Dendritic cell treated with granulocyte-macrophage colony-stimulating factor and Interleukin-4, amounts not matched to agents 40 ng/mL and 50 ng/mL, for 4 days (primary cell): ENCODE measurements around the gene MYLK.

Experiments
- H3K27ac Mint-ChIP-seq: one replicate; pipeline ENCODE4 v1.8.0; 2022; ENCODE audit warnings: mild to moderate bottlenecking, mixed read lengths
- H3K27me3 Mint-ChIP-seq: one replicate; pipeline ENCODE4 v1.8.0; 2022; ENCODE audit warnings: mild to moderate bottlenecking, mixed read lengths
- H3K36me3 Mint-ChIP-seq: one replicate; pipeline ENCODE4 v1.8.0; 2022; ENCODE audit warnings: low read depth, mixed read lengths
- H3K4me1 Mint-ChIP-seq: one replicate; pipeline ENCODE4 v1.8.0; 2022; ENCODE audit warnings: low read depth, mixed read lengths
- H3K4me3 Mint-ChIP-seq: one replicate; pipeline ENCODE4 v1.8.0; 2022; ENCODE audit warnings: mild to moderate bottlenecking, moderate library complexity, mixed read lengths
- H3K9me3 Mint-ChIP-seq: one replicate; pipeline ENCODE4 v1.8.0; 2022; ENCODE audit warnings: mixed read lengths
- intact Hi-C: fragments of 100-400 bp; cut with micrococcal nuclease; formaldehyde crosslinking; loops from one replicate; pipeline ENCODE4 v1.15.0; 2022

The MYLK gene

DNA sequence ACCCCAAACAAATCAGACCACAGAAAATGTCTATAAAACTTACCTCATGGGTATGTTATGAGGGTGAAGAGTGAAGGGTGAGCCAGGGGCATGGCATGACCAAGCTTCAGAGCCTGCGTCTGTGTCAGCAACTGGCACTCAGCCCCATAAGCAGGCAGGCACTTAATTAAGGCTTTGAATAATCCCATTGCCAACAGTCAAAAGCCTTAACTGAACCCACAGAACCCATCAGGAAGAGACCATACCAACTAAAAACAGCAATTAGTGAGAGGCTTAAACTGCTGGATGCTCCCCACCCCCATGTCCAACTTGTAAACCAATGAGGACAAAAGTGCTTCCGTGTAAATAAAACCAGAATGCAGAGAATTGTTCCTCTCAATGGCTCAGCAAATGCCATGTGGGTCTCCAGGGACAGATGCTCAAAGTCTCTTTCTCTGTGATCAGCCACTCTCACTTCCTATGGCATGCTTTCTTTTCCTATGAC is 126.0 kb downstream of the MYLK start:
- Mint-ChIP-seq H3K9me3 (no peaks in the 10 kb centered on the region), H3K27ac (peak overlapping the region; percentile 47), H3K36me3 (no peaks in the 10 kb centered on the region), H3K27me3 (peaks cover 1% of the 10 kb centered on the region), H3K4me1 (peaks cover 21% of the 10 kb centered on the region), H3K4me3 (no peak overlapping the region)
- intact Hi-C loops: no loop called here

DNA sequence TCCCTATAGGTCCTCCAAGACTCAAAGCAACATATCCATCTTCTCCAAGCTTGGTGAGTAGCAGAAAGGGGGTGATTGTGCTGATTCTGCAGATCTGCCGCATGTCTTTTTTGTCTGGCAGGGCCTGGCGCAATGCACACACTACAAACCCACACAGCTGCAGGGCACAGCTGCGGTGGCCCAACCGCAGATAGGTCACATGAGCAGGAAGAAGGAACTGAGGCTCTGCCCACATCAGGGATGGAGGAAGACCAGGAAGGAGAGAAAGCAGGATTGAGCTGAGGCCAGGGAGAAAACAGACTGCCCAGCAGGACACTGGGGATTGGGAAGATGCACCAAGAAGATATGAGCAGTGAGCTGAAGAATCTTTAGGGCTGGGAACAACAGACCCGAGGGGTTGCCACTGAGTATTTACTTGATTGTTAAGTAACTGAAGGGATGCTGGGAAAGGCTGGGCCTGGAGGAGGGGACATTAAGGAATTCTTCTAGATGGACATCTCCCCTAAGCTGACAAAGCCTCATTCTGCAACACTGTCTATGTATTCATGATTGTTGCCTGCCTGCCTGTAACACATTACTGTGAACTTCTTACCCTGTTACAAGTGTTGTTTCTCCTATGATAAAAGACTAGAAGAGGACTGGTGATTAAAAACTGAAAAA is 126.7 kb downstream of the MYLK start:
- H3K27me3 Mint-ChIP-seq: peaks cover 1% of the 10 kb centered on the region
- H3K27ac Mint-ChIP-seq: peak overlapping the region; percentile 47
- H3K4me1 Mint-ChIP-seq: peaks cover 21% of the 10 kb centered on the region
- peak overlapping the region; percentile 14 for H3K4me3 Mint-ChIP-seq
- intact Hi-C loops: no loop called here
- no peaks in the 10 kb centered on the region for H3K36me3 Mint-ChIP-seq
- no peaks in the 10 kb centered on the region for H3K9me3 Mint-ChIP-seq

DNA sequence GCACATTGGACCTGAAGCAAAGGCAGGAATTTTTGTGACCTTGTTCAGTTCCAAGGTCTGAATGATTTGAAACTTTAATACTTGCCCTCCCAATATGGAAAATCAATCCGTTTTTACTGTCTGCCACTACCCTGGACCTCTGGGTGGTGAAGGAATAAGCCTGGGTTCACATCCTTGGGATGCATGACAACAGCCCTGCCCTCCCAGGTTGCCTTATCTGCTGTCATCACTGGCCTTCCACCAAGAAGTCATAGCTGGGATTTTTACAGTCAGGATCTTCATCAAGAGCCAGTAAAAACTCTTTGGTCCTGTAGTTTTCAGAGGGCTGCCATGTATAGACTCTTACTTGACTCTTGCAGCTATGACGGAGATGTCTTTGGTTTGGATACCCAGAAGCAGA is 128.6 kb downstream of the MYLK start:
- intact Hi-C loops: no loop called here
- Mint-ChIP-seq H3K9me3 (no peaks in the 10 kb centered on the region), H3K4me1 (peaks cover 21% of the 10 kb centered on the region), H3K27me3 (peaks cover 1% of the 10 kb centered on the region), H3K27ac (no peak overlapping the region), H3K36me3 (no peaks in the 10 kb centered on the region), H3K4me3 (no peak overlapping the region)

- peaks cover 3% of the 10 kb centered on the region for H3K9me3 Mint-ChIP-seq
- H3K36me3 Mint-ChIP-seq: no peaks in the 10 kb centered on the region
- H3K27ac Mint-ChIP-seq: no peak overlapping the region
- peaks cover 1% of the 10 kb centered on the region for H3K27me3 Mint-ChIP-seq
- no peak overlapping the region for H3K4me3 Mint-ChIP-seq
- intact Hi-C loops: no loop called here
- H3K4me1 Mint-ChIP-seq: peaks cover 21% of the 10 kb centered on the region
Measured at GRCh38 chr3:123755085-123755484, 129.0 kb downstream of the MYLK start.

DNA sequence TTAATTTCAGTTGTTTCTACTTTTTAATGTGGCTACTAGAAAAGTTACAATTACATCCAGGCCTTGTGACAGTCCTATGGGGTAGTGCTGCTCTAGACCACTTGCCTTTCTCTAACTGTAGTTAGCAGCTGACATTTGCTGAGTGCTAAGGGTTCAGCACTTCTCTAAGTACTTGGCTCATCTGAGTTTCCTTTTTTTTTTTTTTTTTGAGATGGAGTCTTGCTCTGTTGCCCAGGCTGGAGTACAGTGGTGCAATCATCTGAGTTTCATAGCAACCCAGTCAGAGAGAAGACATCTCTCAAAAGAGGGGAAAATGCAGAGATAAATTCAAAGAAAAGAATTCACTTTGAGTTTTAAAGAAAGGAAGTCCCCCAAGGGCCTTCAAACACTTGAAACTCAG is 130.8 kb downstream of the MYLK start:
- no peak overlapping the region for H3K4me3 Mint-ChIP-seq
- no peaks in the 10 kb centered on the region for H3K36me3 Mint-ChIP-seq
- no peak overlapping the region for H3K27ac Mint-ChIP-seq
- H3K9me3 Mint-ChIP-seq: peaks cover 14% of the 10 kb centered on the region
- peaks cover 20% of the 10 kb centered on the region for H3K4me1 Mint-ChIP-seq
- H3K27me3 Mint-ChIP-seq: no peaks in the 10 kb centered on the region
- intact Hi-C loops: no loop called here

GRCh38 chr3:123752228-123752627 is 131.9 kb downstream of the MYLK start:
- peaks cover 14% of the 10 kb centered on the region for H3K9me3 Mint-ChIP-seq
- H3K27me3 Mint-ChIP-seq: no peaks in the 10 kb centered on the region
- H3K4me3 Mint-ChIP-seq: no peak overlapping the region
- intact Hi-C loops: no loop called here
- no peaks in the 10 kb centered on the region for H3K36me3 Mint-ChIP-seq
- H3K27ac Mint-ChIP-seq: no peak overlapping the region
- H3K4me1 Mint-ChIP-seq: peaks cover 10% of the 10 kb centered on the region

DNA sequence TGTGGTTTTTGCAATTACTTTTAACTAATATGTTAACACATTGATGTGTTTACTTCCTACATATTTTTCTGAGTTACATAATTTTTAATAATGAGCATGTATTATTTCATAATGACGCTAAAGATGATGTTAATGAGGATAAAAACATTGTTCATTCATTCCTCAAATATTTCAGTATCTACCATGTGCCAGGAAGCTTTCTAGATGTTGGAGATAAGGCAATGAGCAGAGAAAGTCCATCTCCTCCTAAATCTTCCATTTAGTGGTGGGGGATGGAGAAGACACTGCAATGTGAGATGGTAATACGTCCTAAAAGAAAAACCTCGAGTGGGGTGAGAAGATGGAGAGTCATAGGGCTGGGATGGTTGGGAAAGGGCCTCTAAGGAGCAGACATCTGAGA is 132.7 kb downstream of the MYLK start:
- no peaks in the 10 kb centered on the region for H3K27me3 Mint-ChIP-seq
- no peaks in the 10 kb centered on the region for H3K36me3 Mint-ChIP-seq
- H3K27ac Mint-ChIP-seq: no peak overlapping the region
- peaks cover 3% of the 10 kb centered on the region for H3K4me1 Mint-ChIP-seq
- H3K9me3 Mint-ChIP-seq: peaks cover 14% of the 10 kb centered on the region
- intact Hi-C loops: no loop called here
- no peak overlapping the region for H3K4me3 Mint-ChIP-seq

DNA sequence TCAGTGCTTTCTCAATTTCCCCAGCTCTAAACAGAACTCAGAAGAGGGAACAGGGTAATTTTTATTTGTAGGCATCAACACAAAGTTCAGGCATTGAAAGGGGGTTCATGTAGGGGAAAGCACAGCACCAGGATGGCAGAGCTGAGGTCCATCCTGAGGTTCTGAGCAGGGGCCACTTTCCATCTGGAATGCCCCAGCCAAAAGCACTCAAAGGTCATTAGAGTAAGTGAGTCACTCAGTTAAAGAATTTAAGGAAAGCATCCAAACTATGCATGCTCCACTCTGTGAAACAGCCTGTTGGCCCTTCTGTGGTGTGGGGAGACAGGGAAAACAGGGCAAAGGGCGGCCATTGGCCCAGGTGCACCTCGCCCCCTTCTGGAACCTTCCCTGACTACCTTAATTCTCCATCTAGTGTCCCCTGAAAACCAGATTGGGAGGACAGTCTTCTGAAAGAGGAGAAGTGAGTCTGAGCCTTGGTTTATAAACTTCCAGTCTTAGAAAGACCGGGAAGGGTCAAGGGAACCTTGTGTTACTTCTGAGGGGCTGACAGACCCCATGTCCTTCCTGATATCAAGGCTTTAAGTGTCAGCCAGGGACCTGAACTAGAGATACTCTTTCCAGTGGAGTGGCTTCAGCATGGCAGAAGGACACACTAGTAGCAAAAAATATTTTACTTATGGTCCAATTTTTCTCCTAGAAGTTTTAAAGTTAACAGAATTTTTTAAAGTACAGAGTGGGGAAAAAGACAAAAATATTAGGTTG is 133.3 kb downstream of the MYLK start:
- Mint-ChIP-seq H3K27me3 (no peaks in the 10 kb centered on the region), H3K4me1 (no peaks in the 10 kb centered on the region), H3K27ac (no peak overlapping the region), H3K4me3 (no peak overlapping the region), H3K9me3 (peaks cover 14% of the 10 kb centered on the region), H3K36me3 (no peaks in the 10 kb centered on the region)
- intact Hi-C loops: no loop called here

GRCh38 chr3:123750209-123750608 is 133.9 kb downstream of the MYLK start:
- Mint-ChIP-seq H3K9me3 (peaks cover 14% of the 10 kb centered on the region), H3K36me3 (no peaks in the 10 kb centered on the region), H3K27ac (no peak overlapping the region), H3K27me3 (no peaks in the 10 kb centered on the region), H3K4me1 (no peaks in the 10 kb centered on the region), H3K4me3 (no peak overlapping the region)
- intact Hi-C loops: no loop called here

- intact Hi-C loops: no loop called here
- Mint-ChIP-seq H3K4me1 (no peaks in the 10 kb centered on the region), H3K4me3 (no peak overlapping the region), H3K27me3 (no peaks in the 10 kb centered on the region), H3K36me3 (no peaks in the 10 kb centered on the region), H3K9me3 (peaks cover 14% of the 10 kb centered on the region), H3K27ac (no peak overlapping the region)
Measured at GRCh38 chr3:123749711-123750110, 134.4 kb downstream of the MYLK start.

GRCh38 chr3:123745184-123745855 is 138.8 kb downstream of the MYLK start:
- intact Hi-C loops: no loop called here
- Mint-ChIP-seq H3K4me3 (no peak overlapping the region), H3K9me3 (peaks cover 13% of the 10 kb centered on the region), H3K27ac (no peak overlapping the region), H3K36me3 (no peaks in the 10 kb centered on the region), H3K4me1 (no peaks in the 10 kb centered on the region), H3K27me3 (no peaks in the 10 kb centered on the region)

GRCh38 chr3:123744064-123744463 is 140.1 kb downstream of the MYLK start:
- no peaks in the 10 kb centered on the region for H3K36me3 Mint-ChIP-seq
- no peaks in the 10 kb centered on the region for H3K4me1 Mint-ChIP-seq
- no peak overlapping the region for H3K27ac Mint-ChIP-seq
- peaks cover under 1% of the 10 kb centered on the region for H3K9me3 Mint-ChIP-seq
- intact Hi-C loops: no loop called here
- no peaks in the 10 kb centered on the region for H3K27me3 Mint-ChIP-seq
- no peak overlapping the region for H3K4me3 Mint-ChIP-seq

DNA sequence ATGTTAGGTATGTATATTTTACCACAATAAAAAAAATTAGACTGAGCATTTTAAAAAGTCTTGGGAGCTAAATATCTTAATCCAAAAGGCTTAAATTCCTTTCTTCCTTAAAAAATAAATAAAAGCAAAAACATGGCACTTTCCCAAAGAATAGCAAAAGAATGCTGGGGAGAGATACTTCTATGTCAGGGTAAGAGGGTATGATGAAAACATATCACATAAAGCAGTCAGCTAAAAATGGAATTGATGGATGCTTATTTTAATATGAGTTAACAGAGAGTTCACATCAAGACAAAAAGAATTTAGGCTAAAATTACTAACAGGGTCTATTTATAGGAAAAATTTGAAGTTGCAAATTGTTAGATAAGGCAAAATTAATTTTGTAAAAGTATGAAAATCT is 141.0 kb downstream of the MYLK start:
- no peaks in the 10 kb centered on the region for H3K36me3 Mint-ChIP-seq
- intact Hi-C loops: no loop called here
- no peaks in the 10 kb centered on the region for H3K27me3 Mint-ChIP-seq
- no peaks in the 10 kb centered on the region for H3K9me3 Mint-ChIP-seq
- no peak overlapping the region for H3K27ac Mint-ChIP-seq
- no peak overlapping the region for H3K4me3 Mint-ChIP-seq
- no peaks in the 10 kb centered on the region for H3K4me1 Mint-ChIP-seq

DNA sequence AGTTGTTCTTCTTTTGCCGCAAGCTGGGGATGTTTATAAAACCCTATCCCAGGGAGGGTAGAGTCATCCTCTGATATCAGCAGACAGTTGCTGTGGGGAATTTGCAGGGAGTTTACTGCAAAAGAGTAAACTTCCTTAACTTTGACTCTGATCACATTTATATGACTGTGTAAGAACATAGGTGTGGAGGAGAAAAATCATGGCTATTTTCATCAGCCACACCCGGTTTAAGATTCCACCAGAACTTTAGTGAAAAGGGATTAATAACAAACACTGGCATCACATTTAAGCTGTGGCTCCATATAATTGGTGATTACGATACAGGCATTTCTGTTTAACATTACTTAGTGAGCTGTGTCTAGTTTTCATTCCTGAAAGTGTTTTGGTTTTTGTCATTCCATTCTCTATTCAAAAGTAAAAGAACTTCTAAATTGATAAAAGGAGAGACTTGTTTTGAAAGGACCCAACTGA is 143.1 kb downstream of the MYLK start:
- H3K27me3 Mint-ChIP-seq: no peaks in the 10 kb centered on the region
- no peak overlapping the region for H3K27ac Mint-ChIP-seq
- no peaks in the 10 kb centered on the region for H3K4me1 Mint-ChIP-seq
- H3K36me3 Mint-ChIP-seq: no peaks in the 10 kb centered on the region
- H3K4me3 Mint-ChIP-seq: no peak overlapping the region
- H3K9me3 Mint-ChIP-seq: no peaks in the 10 kb centered on the region
- intact Hi-C loops: no loop called here
